GM12878 (cell line): ENCODE measurements around the gene TEX54. TPM values are rescaled to one million over a fixed set of nuclear protein-coding genes. Genes with fewer than 3 reads are reported as not detected.
A peak's percentile ranks its signal among the peaks of the same experiment; 100 is the strongest.

Source experiments
- ATAC-seq: fragments of 200-7000 bp; cut with Tn5 transposase; 3 replicates; pipeline ENCODE4 v1.9.1; 2020; ENCODE audit warnings: mild to moderate bottlenecking, moderate library complexity
- BruUV-seq: library from RNA; stranded (reverse); fragments of 400-500 nt; replicated peaks from 2 replicates; lab custom pipeline; 2021; lab: Mats Ljungman, UMichigan
- CTCF ChIA-PET: fragments of 300-600 bp; sonication (Branson Sonifier 250); formaldehyde crosslinking; extraction: SDS; loops from one replicate; lab custom pipeline; 2021; ENCODE audit warnings: inconsistent platforms; lab: Yijun Ruan, JAX
- POLR2A ChIA-PET: fragments of 350-600 bp; formaldehyde crosslinking; extraction: SDS; loops from one replicate; lab custom pipeline; 2021; ENCODE audit warnings: inconsistent platforms; lab: Charles Lee
- RAD21 ChIA-PET: fragments of 300-600 bp; sonication (Branson Sonifier 250); formaldehyde crosslinking; loops from one replicate; lab custom pipeline; 2023; ENCODE audit warnings: antibody characterized with exemption; ENCODE audit not compliant: unreplicated experiment; lab: Charles Lee
- SMC1A ChIA-PET: fragments of 300-600 bp; sonication (Branson Sonifier 250); formaldehyde crosslinking; loops from one replicate; lab custom pipeline; 2023; ENCODE audit not compliant: unreplicated experiment, uncharacterized antibody; lab: Charles Lee
- DNase-seq: peaks from one replicate; pipeline ENCODE4 v3.0.0-alpha.2; 2011; ENCODE audit warnings: low read depth, low spot score
- FAIRE-seq: peaks from 3 replicates; lab custom pipeline; 2011; peaks lifted over from hg19 to GRCh38; lab: Jason Lieb, UNC
- H2AFZ ChIP-seq: 2 replicates; pipeline ENCODE4 v1.6.0; 2011; ENCODE audit warnings: low read depth, low read length, control low read depth; ENCODE audit not compliant: control insufficient read depth
- H3K27ac ChIP-seq: 2 replicates; pipeline ENCODE4 v1.5.1; 2011; ENCODE audit warnings: control low read depth; ENCODE audit not compliant: control insufficient read depth, insufficient read depth
- H3K27me3 ChIP-seq, 2 experiments: replicated peaks in 1 of 2; 2 replicates each; pipeline versions ENCODE4 v1.6.0 to v1.6.1; 2011; ENCODE audit warnings: low read length in 1 of 2; ENCODE audit not compliant: control insufficient read depth in 2 of 2, insufficient read depth in 2 of 2
- H3K36me3 ChIP-seq, 2 experiments: 2 replicates each; pipeline ENCODE4 v1.5.1; 2011; ENCODE audit warnings: low read length in 1 of 2; ENCODE audit not compliant: control insufficient read depth in 2 of 2, insufficient read depth in 2 of 2
- H3K4me1 ChIP-seq: 2 replicates; pipeline ENCODE4 v1.6.1; 2011; ENCODE audit warnings: mild to moderate bottlenecking, low read length, moderate library complexity, mixed read lengths; ENCODE audit not compliant: control insufficient read depth, insufficient read depth
- H3K4me2 ChIP-seq: 2 replicates; pipeline ENCODE4 v1.6.0; 2011; ENCODE audit warnings: control low read depth; ENCODE audit not compliant: control insufficient read depth, insufficient read depth
- H3K4me3 ChIP-seq: fragments of 200-600 bp; sonication (generic); 2 replicates; pipeline ENCODE4 v1.5.1; 2016
- H3K79me2 ChIP-seq: 2 replicates; pipeline ENCODE4 v1.6.0; 2011; ENCODE audit warnings: low read length; ENCODE audit not compliant: control insufficient read depth, insufficient read depth
- H3K9ac ChIP-seq: 2 replicates; pipeline ENCODE4 v1.8.0; 2011; ENCODE audit warnings: low read length, control low read depth, mixed read lengths; ENCODE audit not compliant: control insufficient read depth, insufficient read depth
- H3K9me3 ChIP-seq: replicated peaks from 3 replicates; pipeline ENCODE4 v1.5.1; 2011; ENCODE audit warnings: mild to moderate bottlenecking, low read length; ENCODE audit not compliant: control insufficient read depth, insufficient read depth
- H4K20me1 ChIP-seq: 2 replicates; pipeline ENCODE4 v1.6.0; 2011; ENCODE audit not compliant: control insufficient read depth, insufficient read depth
- IKZF2 ChIP-seq, 2 experiments: fragments of 450-650 bp; IDR thresholded peaks; 2 replicates each; pipeline ENCODE4 v1.6.1; 2017; ENCODE audit warnings: mild to moderate bottlenecking in 2 of 2, moderate library complexity in 2 of 2
- RELB ChIP-seq: fragments of 450-650 bp; IDR thresholded peaks from 2 replicates; pipeline ENCODE4 v1.6.1; 2017; ENCODE audit warnings: low read depth, mild to moderate bottlenecking, moderate library complexity
- RFX5 ChIP-seq: IDR thresholded peaks from 2 replicates; pipeline ENCODE4 v1.6.1; 2011; ENCODE audit warnings: low read depth, low read length, improper control_type of control experiment
- SPI1 ChIP-seq: IDR thresholded peaks from 2 replicates; pipeline ENCODE4 v1.6.1; 2011; ENCODE audit warnings: low read depth, mild to moderate bottlenecking, low read length, moderate library complexity, borderline replicate concordance; ENCODE audit not compliant: insufficient read depth
- WRNIP1 ChIP-seq: IDR thresholded peaks from 2 replicates; pipeline ENCODE4 v1.6.1; 2011; ENCODE audit warnings: low read depth, low read length, improper control_type of control experiment, borderline replicate concordance
- YY1 ChIP-seq: IDR thresholded peaks from 2 replicates; pipeline ENCODE4 v1.6.1; 2011; ENCODE audit warnings: low read depth, mild to moderate bottlenecking, low read length
- ZNF384 ChIP-seq: IDR thresholded peaks from 2 replicates; pipeline ENCODE4 v1.6.1; 2012; ENCODE audit warnings: low read depth, mild to moderate bottlenecking, low read length, improper control_type of control experiment, borderline replicate concordance
- WGBS: methylation state at CpG from one replicate; pipeline ENCODE4 v1.1.6; 2016; ENCODE audit warnings: low lambda C conversion rate; ENCODE audit not compliant: insufficient replicate concordance, insufficient coverage; ENCODE audit errors: missing lambda C conversion rate; 5-methylcytosine and 5-hydroxymethylcytosine counted together
- in situ Hi-C: fragments of 300-500 bp; cut with MboI; formaldehyde crosslinking; loops from 9 replicates; pipeline ENCODE4 v1.14.3; 2018; ENCODE audit warnings: mixed read lengths
- intact Hi-C: fragments of 100-400 bp; cut with micrococcal nuclease; formaldehyde crosslinking; loops from one replicate; pipeline ENCODE4 v1.14.2; 2022; ENCODE audit not compliant: unreplicated experiment
- polyA plus RNA-seq, 11 experiments: library from polyadenylated mRNA; depleted of rRNA in 4 of 11; unstranded in 6 of 11; stranded (reverse) in 5 of 11; fragments of >200 nt; fragmentation: Nextera tagmentation in 4 of 11; fragmentation: Illumina TruSeq in 1 of 11; extraction: Ambion mirVana in 4 of 11; extraction: Trizol in 1 of 11; gene quantifications; 1 replicate in 1 of 11; 2 replicates in 10 of 11; pipeline versions ENCODE4 v1.2.1 to v1.2.3, GENCODE V29; 2011 to 2016; ENCODE audit warnings: inconsistent platforms in 2 of 11, missing spikeins in 2 of 11, low read depth in 1 of 11
- total RNA-seq, 4 experiments: library from RNA; depleted of rRNA in 3 of 4; stranded (reverse); fragments of >200 nt in 3 of 4; fragmentation: Illumina TruSeq in 1 of 4; extraction: Trizol in 1 of 4; gene quantifications; 2 replicates each; pipeline versions ENCODE4 v1.2.1 to v1.2.3, GENCODE V29; 2013 to 2021

TEX54 gene
- total and polyA plus RNA-seq, 10 of the 15 experiments (the other 5 are each of a cell fraction or from before 2014, with no cell fraction given) = 0.38 to 0.68 (median 0.51) TPM; not detected in 7

GRCh38 chr11:62857541-62857982 is 24.9 kb upstream of the TEX54 start:
- DNase-seq = no peak
- H3K27ac ChIP-seq = peak overlapping the region; percentile 97
- H3K27me3 ChIP-seq = no peaks in the 10 kb centered on the region
- ChIA-PET RAD21 (interaction anchor here (0.6 to 2.5 kb wide), 16 partner anchors 16 to 312 kb away, joined by 3 to 13 read pairs (median 3); partner anchors contain the start of genes B3GAT3, C11orf98, CSKMT and POLR2G), POLR2A (interaction anchor here (0.6 to 7.8 kb wide), 21 partner anchors 8 to 1942 kb away, joined by 3 to 92 read pairs (median 6); partner anchors contain the start of genes C11orf98, CSKMT, HNRNPUL2 and INTS5), CTCF (interaction anchor here (0.6 to 5.9 kb wide), 13 partner anchors 14 to 400 kb away, joined by 3 to 68 read pairs (median 3); partner anchors contain the start of genes SLC3A2, TAF6L, TEX54 and TMEM179B), SMC1A (interaction anchor here (0.9 to 5.2 kb wide), 11 partner anchors 15 to 188 kb away, joined by 3 to 36 read pairs (median 5); partner anchors contain the start of genes HNRNPUL2, POLR2G, SLC3A2 and TEX54)
- peaks cover 92% of the 10 kb centered on the region for H3K79me2 ChIP-seq
- H2AFZ ChIP-seq = peak overlapping the region; percentile 45
- FAIRE-seq = no peak
- H3K9me3 ChIP-seq = no peaks in the 10 kb centered on the region
- in situ Hi-C loops (no loop called here), intact Hi-C loops (no loop called here)
- BruUV-seq = no TSS peak
- peak overlapping the region; percentile 98 for H3K9ac ChIP-seq
- H3K4me1 ChIP-seq = peaks cover 22% of the 10 kb centered on the region
- H3K36me3 ChIP-seq = peaks cover 8 to 21% of the 10 kb centered on the region in 2 experiments; a peak in 3 of 4 replicates
- 0% methylated on average over 2 of the region's 2 CpGs for WGBS
- H4K20me1 ChIP-seq = 0 out of 2 replicates have a peak, but pooled peaks cover 3% of the 10 kb centered on the region
- H3K4me2 ChIP-seq = peak overlapping the region; percentile 64
- no peak for ATAC-seq
- peak; percentile 60; the same call in 1 of the 2 replicates for TF ChIP-seq SPI1
- TF ChIP-seq IKZF2 (IDR thresholded peaks at IDR 0.05) = peak; percentile 35 to 50; a peak in 3 of 4 replicates
- TF ChIP-seq ZNF384 = peak; percentile 56
- no peak for TF ChIP-seq WRNIP1
- 0 out of 2 replicates have a peak, but pooled peaks have one; percentile 12 for TF ChIP-seq YY1
- peak; percentile 72 for TF ChIP-seq RELB
- no peak for TF ChIP-seq RFX5
- H3K4me3 ChIP-seq = peak overlapping the region; percentile 98
